ENCODE data around the gene AIFM1. TPM values are rescaled to one million over a fixed set of nuclear protein-coding genes. Genes with fewer than 3 reads are reported as not detected.
A peak's percentile ranks its signal among the peaks of the same experiment; 100 is the strongest.

The AIFM1 gene
- total and polyA plus RNA-seq, 7 experiments from 2014 or later: 11.6 to 35.8 (median 24.8) TPM

GRCh38 chrX:130114141-130114588, 51.5 kb downstream of the AIFM1 start:
- ATAC-seq (no peak), DNase-seq (no peak)
- Mint-ChIP-seq H3K27ac (peak overlapping the region in 1 of 9 donors; percentile 28), H3K36me3 (peaks cover 0 to 3% (median 0%) of the 10 kb centered on the region in 5 donors), H3K9me3 (peaks cover 0 to 1% (median 0%) of the 10 kb centered on the region in 11 donors), H3K27me3 (no peaks in the 10 kb centered on the region), H3K4me3 (no peak overlapping the region), H3K4me1 (peaks cover 0 to 29% (median 2%) of the 10 kb centered on the region in 7 donors)
- ChIA-PET POLR2A (no interaction called here), CTCF (interaction anchor here (0.7 kb wide), 1 partner anchor 34 kb away, joined by 3 read pairs; no protein-coding TSS in a partner anchor)
- Histone ChIP-seq H3K4me1 (ENCODE audit: control insufficient read depth in 2 of 2, insufficient read depth in 2 of 2, low read length in 2 of 2) (no peaks in the 10 kb centered on the region), H3K27ac (ENCODE audit: low read depth, low read length) (no peak overlapping the region), H3K4me3 (ENCODE audit: low read length) (no peak overlapping the region), H3K9me3 (ENCODE audit: control insufficient read depth in 2 of 3, low read length in 3 of 3) (no peaks in the 10 kb centered on the region), H3K27me3 (ENCODE audit: control insufficient read depth in 2 of 2, insufficient read depth in 2 of 2, low read length in 2 of 2) (no peaks in the 10 kb centered on the region), H3K36me3 (ENCODE audit: control insufficient read depth in 2 of 3, insufficient read depth in 3 of 3, low read length in 3 of 3) (no peaks in the 10 kb centered on the region)
- intact Hi-C loops (cut with micrococcal nuclease): loop anchor here in 1 of 2 donors (5.0 kb wide), 1 partner anchor 132 kb away; the partner anchor contains the start of gene BCORL1

- intact Hi-C loops (cut with micrococcal nuclease): loop anchor here (1.0 to 5.0 kb wide), 2 partner anchors 9 to 129 kb away; partner anchors contain the start of gene BCORL1 (in 1 of the 2)
- H3K4me1 ChIP-seq (ENCODE audit: control insufficient read depth in 2 of 2, insufficient read depth in 2 of 2, low read length in 2 of 2): peaks cover 5% of the 10 kb centered on the region in 2 donors
- peaks cover 0 to 1% (median 0%) of the 10 kb centered on the region in 11 donors for H3K9me3 Mint-ChIP-seq
- ChIA-PET POLR2A (interaction anchor here (0.8 to 0.9 kb wide), 2 partner anchors 14 to 26 kb away, joined by 4 to 5 read pairs; no protein-coding TSS in a partner anchor), CTCF (interaction anchor here (0.7 to 1.0 kb wide), 3 partner anchors 16 to 61 kb away, joined by 3 to 4 read pairs (median 3); no protein-coding TSS in a partner anchor)
- peak overlapping the region in 7 of 9 donors; percentile 14 to 84 (median 54) for H3K27ac Mint-ChIP-seq
- H3K4me3 Mint-ChIP-seq: peak overlapping the region; percentile 32 to 83 (median 62)
- peak overlapping the region; percentile 35 for H3K27ac ChIP-seq (ENCODE audit: low read depth, low read length)
- H3K4me3 ChIP-seq (ENCODE audit: low read length): no peak overlapping the region
- no peak for ATAC-seq
- no peak for DNase-seq
- peaks cover 6 to 28% (median 23%) of the 10 kb centered on the region in 7 donors for H3K4me1 Mint-ChIP-seq
- no peaks in the 10 kb centered on the region for H3K27me3 Mint-ChIP-seq
- H3K9me3 ChIP-seq (ENCODE audit: control insufficient read depth in 2 of 3, low read length in 3 of 3): no peaks in the 10 kb centered on the region
- H3K36me3 ChIP-seq (ENCODE audit: control insufficient read depth in 2 of 3, insufficient read depth in 3 of 3, low read length in 3 of 3): no peaks in the 10 kb centered on the region
- no peaks in the 10 kb centered on the region for H3K27me3 ChIP-seq (ENCODE audit: control insufficient read depth in 2 of 2, insufficient read depth in 2 of 2, low read length in 2 of 2)
- H3K36me3 Mint-ChIP-seq: peaks cover 0 to 4% (median 0%) of the 10 kb centered on the region in 5 donors
Measured at GRCh38 chrX:130111220-130112154, 54.2 kb downstream of the AIFM1 start.

DNA sequence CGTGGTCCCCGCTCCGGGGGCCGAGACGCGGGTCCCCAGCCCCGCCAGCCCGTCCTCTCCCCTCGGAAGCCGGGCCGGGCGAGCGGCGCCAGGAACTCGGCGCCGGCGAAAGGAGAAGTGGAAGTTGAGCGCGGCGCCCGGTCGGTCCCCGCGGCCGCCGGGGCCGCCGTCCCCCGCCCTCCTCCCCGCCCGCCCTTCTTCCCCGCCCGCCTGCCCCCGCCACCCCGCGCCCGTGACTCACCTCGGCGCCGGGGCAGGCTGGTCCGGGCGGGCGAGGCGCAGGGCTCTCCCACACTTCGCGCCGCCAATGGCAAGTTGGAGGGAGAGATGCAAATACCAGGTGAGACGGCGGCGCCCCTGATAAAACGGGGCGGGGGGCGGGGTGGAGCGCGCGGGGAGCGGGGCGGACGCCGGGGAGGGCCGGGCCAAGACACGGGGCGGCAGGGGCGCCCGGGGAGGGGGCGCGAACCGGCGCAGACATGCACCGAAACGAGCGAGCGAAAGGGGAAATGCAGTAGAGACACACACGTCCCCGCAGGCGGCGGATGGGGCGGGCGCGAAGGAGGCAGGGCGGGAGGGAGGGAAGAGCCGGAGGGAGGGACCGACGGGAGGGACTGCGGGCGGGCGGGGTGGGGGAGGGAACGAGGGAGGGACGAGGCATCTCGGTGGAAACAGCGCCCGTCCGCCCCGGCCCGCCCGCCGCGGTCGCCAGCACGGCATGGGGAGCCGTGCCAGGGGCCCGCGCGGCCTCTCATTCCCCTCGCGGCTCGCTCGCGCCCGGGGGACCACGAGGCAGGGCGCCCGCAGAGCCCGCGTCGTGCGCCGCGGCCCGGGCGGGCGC, 55.0 kb downstream of the AIFM1 start, which contains the start of gene ELF4:
ELF4 (minus strand) TSS at position 119 of the 841 bp plus-strand sequence. CDS start 29,167 bp downstream, outside the sequence.
- POLR2A ChIA-PET: interaction anchor here (0.8 to 1.8 kb wide), 6 partner anchors 10 to 337 kb away, joined by 3 to 10 read pairs (median 6); no protein-coding TSS in a partner anchor
- intact Hi-C loops (cut with micrococcal nuclease): loop anchor here (1.0 to 5.0 kb wide), 4 partner anchors 10 to 128 kb away; partner anchors contain the start of gene BCORL1 (in 1 of the 2)
- Histone ChIP-seq H3K4me1 (ENCODE audit: control insufficient read depth in 2 of 2, insufficient read depth in 2 of 2, low read length in 2 of 2) (peaks cover 5% of the 10 kb centered on the region in 2 donors), H3K27ac (ENCODE audit: low read depth, low read length) (peak within 1 kb of the TSS; percentile 77), H3K36me3 (ENCODE audit: control insufficient read depth in 2 of 3, insufficient read depth in 3 of 3, low read length in 3 of 3) (no peaks in the 10 kb centered on the region), H3K4me3 (ENCODE audit: low read length) (peak within 1 kb of the TSS; percentile 57), H3K27me3 (ENCODE audit: control insufficient read depth in 2 of 2, insufficient read depth in 2 of 2, low read length in 2 of 2) (no peaks in the 10 kb centered on the region), H3K9me3 (ENCODE audit: control insufficient read depth in 2 of 3, low read length in 3 of 3) (no peaks in the 10 kb centered on the region)
- CTCF ChIA-PET: interaction anchor here (0.7 to 1.8 kb wide), 4 partner anchors 24 to 62 kb away, joined by 3 to 5 read pairs (median 3); no protein-coding TSS in a partner anchor
- H3K9me3 Mint-ChIP-seq: peaks cover 0 to 3% (median 0%) of the 10 kb centered on the region in 11 donors
- H3K36me3 Mint-ChIP-seq: peaks cover 0 to 4% (median 0%) of the 10 kb centered on the region in 5 donors
- peaks cover 10 to 36% (median 31%) of the 10 kb centered on the region in 7 donors for H3K4me1 Mint-ChIP-seq
- peak within 1 kb of the TSS; percentile 41 to 89 (median 75) for H3K27ac Mint-ChIP-seq
- no peaks in the 10 kb centered on the region for H3K27me3 Mint-ChIP-seq
- peak; percentile 78 for ATAC-seq
- H3K4me3 Mint-ChIP-seq: peak within 1 kb of the TSS; percentile 79 to 96 (median 90)
- peak in 7 of 9 donors; percentile 25 to 60 (median 34) for DNase-seq

DNA sequence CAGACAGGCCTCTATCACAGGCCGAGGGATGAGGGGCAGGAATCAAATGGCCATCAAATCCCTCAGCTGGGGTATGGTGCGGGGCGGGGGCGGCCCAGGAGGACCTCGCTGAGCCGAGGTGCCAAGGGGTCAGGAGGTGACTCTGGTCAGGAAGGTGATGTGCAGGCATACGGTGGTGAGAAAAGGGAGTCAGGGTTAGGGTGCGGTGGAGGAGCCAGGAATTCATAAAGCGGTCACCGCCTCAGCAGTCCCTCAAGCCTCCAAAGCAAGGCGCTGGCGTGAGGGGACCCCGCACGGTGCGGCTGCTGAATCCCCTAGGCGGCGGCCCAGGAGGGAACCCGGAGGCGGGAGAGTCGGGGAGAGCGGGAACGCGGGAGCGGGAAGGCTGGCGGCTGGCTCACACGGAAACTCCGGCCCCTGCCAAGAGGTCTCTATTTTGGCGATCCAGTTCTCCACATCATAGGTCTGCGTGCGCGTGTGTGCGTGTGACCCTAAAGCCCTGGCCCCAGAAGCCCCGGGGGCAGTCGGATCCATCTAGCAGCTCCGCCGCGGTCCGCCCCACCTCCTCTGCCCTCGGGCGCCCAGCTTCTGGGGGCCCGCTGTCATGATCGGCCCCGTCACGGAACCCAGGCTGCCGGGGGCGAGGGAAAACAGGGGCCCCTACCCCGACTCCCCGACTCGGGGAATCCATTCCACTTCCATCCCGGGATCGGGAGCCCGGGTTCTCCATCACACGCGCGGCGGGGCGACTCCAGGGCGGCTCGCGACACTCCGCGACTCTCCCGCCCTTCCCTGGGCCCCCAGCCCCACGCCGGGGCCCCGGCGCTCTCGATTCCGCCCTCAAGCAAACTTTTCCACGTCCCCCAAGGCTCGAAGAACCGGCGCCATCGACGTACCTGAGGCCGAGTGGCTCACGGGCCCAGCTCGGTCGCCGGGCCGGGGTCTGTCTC, 55.9 kb downstream of the AIFM1 start:
- H3K9me3 ChIP-seq (ENCODE audit: control insufficient read depth in 2 of 3, low read length in 3 of 3): no peaks in the 10 kb centered on the region
- CTCF ChIA-PET: interaction anchor here (0.9 to 1.8 kb wide), 4 partner anchors 11 to 24 kb away, joined by 3 to 5 read pairs (median 4); no protein-coding TSS in a partner anchor
- Mint-ChIP-seq H3K27me3 (no peaks in the 10 kb centered on the region), H3K36me3 (peaks cover 0 to 4% (median 0%) of the 10 kb centered on the region in 5 donors), H3K4me1 (peaks cover 10 to 44% (median 37%) of the 10 kb centered on the region in 7 donors), H3K9me3 (peaks cover 0 to 3% (median 0%) of the 10 kb centered on the region in 11 donors), H3K27ac (peak overlapping the region; percentile 21 to 89 (median 75)), H3K4me3 (peak overlapping the region; percentile 79 to 96 (median 90))
- ATAC-seq: no peak
- peak in 2 of 9 donors; percentile 6 to 25 for DNase-seq
- H3K4me3 ChIP-seq (ENCODE audit: low read length): peak overlapping the region; percentile 57
- POLR2A ChIA-PET: interaction anchor here (0.6 to 4.0 kb wide), 13 partner anchors 8 to 337 kb away, joined by 3 to 17 read pairs (median 4); no protein-coding TSS in a partner anchor
- peaks cover 5% of the 10 kb centered on the region in 2 donors for H3K4me1 ChIP-seq (ENCODE audit: control insufficient read depth in 2 of 2, insufficient read depth in 2 of 2, low read length in 2 of 2)
- H3K27me3 ChIP-seq (ENCODE audit: control insufficient read depth in 2 of 2, insufficient read depth in 2 of 2, low read length in 2 of 2): no peaks in the 10 kb centered on the region
- no peaks in the 10 kb centered on the region for H3K36me3 ChIP-seq (ENCODE audit: control insufficient read depth in 2 of 3, insufficient read depth in 3 of 3, low read length in 3 of 3)
- intact Hi-C loops (cut with micrococcal nuclease): loop anchor here (1.0 to 5.0 kb wide), 6 partner anchors 11 to 127 kb away; partner anchors contain the start of gene BCORL1 (in 1 of the 2)
- peak overlapping the region; percentile 77 for H3K27ac ChIP-seq (ENCODE audit: low read depth, low read length)

Data from naive thymus-derived CD4-positive, alpha-beta T cell (primary cell).